SK-N-MC (cell line): ENCODE results near the gene TTLL5.

Experiments used
- EZH2 ChIP-seq: fragments of 200-600 bp; sonication (generic); IDR thresholded peaks from one replicate; pipeline ENCODE4 v1.6.1; 2017; ENCODE audit warnings: antibody characterized with exemption
- FOXP2 ChIP-seq: optimal IDR thresholded peaks from 2 replicates; pipeline ENCODE3; 2011; ENCODE audit warnings: mild to moderate bottlenecking, moderate library complexity; ENCODE audit not compliant: insufficient read depth; ENCODE audit errors: extremely low read length, control extremely low read depth
- POLR2AphosphoS5 ChIP-seq: IDR thresholded peaks from 2 replicates; pipeline ENCODE4 v1.6.1; 2012; ENCODE audit warnings: mild to moderate bottlenecking, low read depth, low read length, borderline replicate concordance

DNA sequence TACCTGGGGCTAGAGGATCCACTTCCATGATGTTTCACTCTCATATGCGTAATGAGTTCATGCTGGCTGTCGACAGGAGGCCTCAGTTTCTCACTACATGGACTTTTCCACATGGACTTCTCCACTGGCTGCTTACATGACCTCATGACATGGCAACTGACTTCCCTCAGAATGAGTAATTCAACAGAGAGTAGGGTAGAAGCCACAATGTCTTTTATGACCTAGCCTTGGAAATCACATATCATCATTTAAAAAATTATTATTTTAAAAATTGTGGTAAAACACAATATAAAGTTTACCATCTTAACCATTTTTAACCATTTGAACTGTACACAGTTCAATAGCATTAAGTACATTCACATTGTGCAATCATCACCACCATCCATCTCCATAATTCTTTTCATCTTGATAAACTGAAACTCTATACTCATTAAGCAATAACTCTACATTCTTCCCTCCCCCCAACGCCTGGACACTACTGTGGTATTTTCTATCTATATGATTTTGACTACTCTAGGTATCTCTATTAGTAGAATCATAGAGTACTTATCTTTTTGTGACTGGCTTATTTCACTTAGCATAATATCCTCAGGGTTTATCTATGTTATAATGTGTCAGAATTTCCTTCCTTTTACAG, 176.2 kb downstream of the TTLL5 start:
- TF ChIP-seq POLR2AphosphoS5 (no peak), FOXP2 (no peak), EZH2 (no peak)
